ENCODE measurements around the gene PTPRN2. TPM values are rescaled to one million over a fixed set of nuclear protein-coding genes. Genes with fewer than 3 reads are reported as not detected.

Gene PTPRN2
- total RNA-seq, 1 experiment from 2014 or later, result 0.11 TPM

GRCh38 chr7:158272091-158272490, 315.5 kb downstream of the PTPRN2 start:
- H3K27ac ChIP-seq (ENCODE audit: low read depth, low read length, poor library complexity, severe bottlenecking), result no peak overlapping the region
- POLR2A ChIA-PET (ENCODE audit: low non-redundant PET), result no interaction called here
- H3K27me3 ChIP-seq (replicated peaks; ENCODE audit: insufficient read depth, low read depth, low read length, poor library complexity), result no peaks in the 10 kb centered on the region
- H3K9me3 ChIP-seq (ENCODE audit: low read depth, low read length, poor library complexity, severe bottlenecking), result peaks cover 15% of the 10 kb centered on the region
- CTCF ChIA-PET, result no interaction called here
- BruUV-seq (replicated peaks), result no TSS peak
- no peak for TF ChIP-seq EZH2 (IDR thresholded peaks at IDR 0.05; ENCODE audit: borderline replicate concordance, low read depth, low read length, poor library complexity, severe bottlenecking)
- no peak for TF ChIP-seq CTCF (conservative IDR thresholded peaks at IDR 0.05; ENCODE audit: low read depth, low read length)
- intact Hi-C loops (cut with micrococcal nuclease; ENCODE audit: unreplicated experiment), result no loop called here
- no peaks in the 10 kb centered on the region for H3K36me3 ChIP-seq (ENCODE audit: insufficient read depth, low read length, poor library complexity, severe bottlenecking)
- no peak for DNase-seq (ENCODE audit: low spot score)
- no peaks in the 10 kb centered on the region for H3K4me1 ChIP-seq (ENCODE audit: insufficient read depth, low read length, poor library complexity, severe bottlenecking)
- no peak overlapping the region for H3K4me3 ChIP-seq (ENCODE audit: low read depth, low read length, poor library complexity, severe bottlenecking)

GRCh38 chr7:158271646-158272045, 316.0 kb downstream of the PTPRN2 start:
- POLR2A ChIA-PET (ENCODE audit: low non-redundant PET), result no interaction called here
- intact Hi-C loops (cut with micrococcal nuclease; ENCODE audit: unreplicated experiment), result no loop called here
- no TSS peak for BruUV-seq (replicated peaks)
- no peak overlapping the region for H3K4me3 ChIP-seq (ENCODE audit: low read depth, low read length, poor library complexity, severe bottlenecking)
- peaks cover 15% of the 10 kb centered on the region for H3K9me3 ChIP-seq (ENCODE audit: low read depth, low read length, poor library complexity, severe bottlenecking)
- H3K27ac ChIP-seq (ENCODE audit: low read depth, low read length, poor library complexity, severe bottlenecking), result no peak overlapping the region
- CTCF ChIA-PET, result no interaction called here
- DNase-seq (ENCODE audit: low spot score), result no peak
- no peaks in the 10 kb centered on the region for H3K27me3 ChIP-seq (replicated peaks; ENCODE audit: insufficient read depth, low read depth, low read length, poor library complexity)
- TF ChIP-seq CTCF (conservative IDR thresholded peaks at IDR 0.05; ENCODE audit: low read depth, low read length) (no peak), EZH2 (IDR thresholded peaks at IDR 0.05; ENCODE audit: borderline replicate concordance, low read depth, low read length, poor library complexity, severe bottlenecking) (no peak)
- H3K36me3 ChIP-seq (ENCODE audit: insufficient read depth, low read length, poor library complexity, severe bottlenecking), result no peaks in the 10 kb centered on the region
- H3K4me1 ChIP-seq (ENCODE audit: insufficient read depth, low read length, poor library complexity, severe bottlenecking), result no peaks in the 10 kb centered on the region

GRCh38 chr7:158270856-158271413, 316.7 kb downstream of the PTPRN2 start:
- Histone ChIP-seq H3K27ac (ENCODE audit: low read depth, low read length, poor library complexity, severe bottlenecking) (no peak overlapping the region), H3K36me3 (ENCODE audit: insufficient read depth, low read length, poor library complexity, severe bottlenecking) (no peaks in the 10 kb centered on the region), H3K4me1 (ENCODE audit: insufficient read depth, low read length, poor library complexity, severe bottlenecking) (no peaks in the 10 kb centered on the region), H3K27me3 (replicated peaks; ENCODE audit: insufficient read depth, low read depth, low read length, poor library complexity) (no peaks in the 10 kb centered on the region), H3K9me3 (ENCODE audit: low read depth, low read length, poor library complexity, severe bottlenecking) (peaks cover 15% of the 10 kb centered on the region), H3K4me3 (ENCODE audit: low read depth, low read length, poor library complexity, severe bottlenecking) (no peak overlapping the region)
- DNase-seq (ENCODE audit: low spot score), result peak; percentile 10
- CTCF ChIA-PET, result no interaction called here
- TF ChIP-seq CTCF (conservative IDR thresholded peaks at IDR 0.05; ENCODE audit: low read depth, low read length) (no peak), EZH2 (IDR thresholded peaks at IDR 0.05; ENCODE audit: borderline replicate concordance, low read depth, low read length, poor library complexity, severe bottlenecking) (no peak)
- POLR2A ChIA-PET (ENCODE audit: low non-redundant PET), result no interaction called here
- intact Hi-C loops (cut with micrococcal nuclease; ENCODE audit: unreplicated experiment), result no loop called here
- no TSS peak for BruUV-seq (replicated peaks)

Data from A673 (cell line).